NT2/D1 (cell line): ENCODE results near the gene WDR45B.

Source experiments
- DNase-seq: peaks from one replicate; pipeline ENCODE4 v3.0.0-alpha.2; 2011; ENCODE audit warnings: low read depth, low spot score
- H3K27me3 ChIP-seq: 2 replicates; pipeline ENCODE4 v1.6.0; 2011; ENCODE audit warnings: mild to moderate bottlenecking; ENCODE audit not compliant: insufficient read length, insufficient read depth
- H3K36me3 ChIP-seq: 2 replicates; pipeline ENCODE4 v1.6.1; 2011; ENCODE audit warnings: mild to moderate bottlenecking, low read length, mixed read lengths; ENCODE audit not compliant: insufficient read depth, insufficient read length
- H3K4me1 ChIP-seq: 2 replicates; pipeline ENCODE4 v1.5.1; 2011; ENCODE audit not compliant: insufficient read depth, insufficient read length
- H3K4me3 ChIP-seq: 2 replicates; pipeline ENCODE4 v1.5.1; 2011; ENCODE audit warnings: low read depth; ENCODE audit not compliant: insufficient read length
- H3K9ac ChIP-seq: 2 replicates; pipeline ENCODE4 v1.6.0; 2011; ENCODE audit warnings: low read depth; ENCODE audit not compliant: insufficient read length
- H3K9me3 ChIP-seq: 2 replicates; pipeline ENCODE4 v1.5.1; 2011; ENCODE audit warnings: mild to moderate bottlenecking, low read length; ENCODE audit not compliant: insufficient read depth
- SUZ12 ChIP-seq: IDR thresholded peaks from 2 replicates; pipeline ENCODE4 v1.6.1; 2011; ENCODE audit not compliant: insufficient read length, insufficient read depth; ENCODE audit errors: extremely low read depth
- YY1 ChIP-seq: IDR thresholded peaks from 2 replicates; pipeline ENCODE4 v1.6.1; 2011; ENCODE audit not compliant: insufficient read length, insufficient read depth
- ZNF274 ChIP-seq: IDR thresholded peaks from 2 replicates; pipeline ENCODE4 v1.6.1; 2011; ENCODE audit warnings: mild to moderate bottlenecking, low read depth, low read length

Gene WDR45B

DNA sequence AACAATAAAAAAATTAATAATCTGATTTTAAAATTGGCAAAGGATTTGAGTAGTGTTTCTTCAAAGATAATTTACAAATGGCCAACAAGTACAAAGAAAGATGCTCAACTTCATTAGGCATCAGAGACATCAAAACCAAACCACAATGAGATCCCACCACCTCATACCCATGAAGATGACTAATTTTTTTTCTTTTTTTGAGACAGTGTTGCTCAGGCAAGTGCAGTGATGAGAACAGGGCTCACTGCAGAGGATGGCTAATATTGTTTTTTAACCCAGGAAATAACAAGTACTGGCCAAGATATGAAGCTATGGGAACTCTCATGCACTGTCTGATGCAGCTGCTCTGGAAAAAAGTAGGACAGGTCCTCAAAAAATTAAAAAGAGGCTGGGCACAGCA is 14.9 kb downstream of the WDR45B start:
- Histone ChIP-seq H3K27me3 (no peaks in the 10 kb centered on the region), H3K4me1 (no peaks in the 10 kb centered on the region), H3K9ac (no peak overlapping the region), H3K4me3 (no peak overlapping the region), H3K9me3 (peaks cover 17% of the 10 kb centered on the region), H3K36me3 (peaks cover 88% of the 10 kb centered on the region)
- no peak for TF ChIP-seq YY1
- no peak for DNase-seq

DNA sequence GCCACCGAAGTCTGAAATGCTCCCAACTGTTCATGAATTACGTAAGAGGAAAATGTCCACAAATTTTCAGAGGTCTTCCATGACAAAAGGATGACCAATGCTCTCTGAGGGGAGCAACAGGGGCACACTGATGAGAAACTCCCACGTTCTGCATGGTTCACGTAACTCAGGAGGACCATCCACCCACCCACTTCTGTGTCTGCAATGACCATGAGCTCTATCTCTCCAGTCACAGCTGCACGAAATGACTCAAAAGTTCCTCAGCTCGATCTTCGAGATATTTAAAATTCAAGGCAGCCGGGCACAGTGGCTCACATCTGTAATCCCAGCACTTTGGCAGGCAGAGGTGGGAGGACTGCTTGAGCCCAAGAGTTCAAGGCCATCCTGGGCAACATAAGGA is 15.8 kb downstream of the WDR45B start:
- TF ChIP-seq YY1 (no peak), ZNF274 (no peak), SUZ12 (no peak)
- H3K4me3 ChIP-seq, result no peak overlapping the region

DNA sequence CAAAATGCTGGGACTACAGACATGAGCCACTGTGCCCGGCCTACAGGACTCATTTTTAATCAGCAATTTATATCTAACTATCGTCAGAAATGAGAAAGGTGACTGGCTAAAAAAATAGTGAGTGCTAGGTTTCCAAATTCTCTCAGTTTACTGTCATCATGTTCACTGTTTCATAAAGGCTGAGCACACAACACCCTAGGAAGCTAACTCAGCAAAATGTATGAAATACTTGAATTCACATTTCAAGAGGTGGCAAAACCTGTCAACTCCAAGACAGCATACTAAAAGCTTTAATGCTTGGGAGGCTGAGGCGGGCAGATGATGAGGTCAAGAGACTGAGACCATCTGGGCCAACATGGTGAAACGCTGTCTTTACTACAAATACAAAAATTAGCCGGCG is 16.7 kb downstream of the WDR45B start:
- DNase-seq, result no peak
- Histone ChIP-seq H3K27me3 (no peaks in the 10 kb centered on the region), H3K9me3 (peaks cover under 1% of the 10 kb centered on the region; the same call in 1 of the 2 replicates), H3K36me3 (peaks cover 91% of the 10 kb centered on the region), H3K4me3 (no peak overlapping the region), H3K9ac (no peak overlapping the region), H3K4me1 (no peaks in the 10 kb centered on the region)
- TF ChIP-seq SUZ12 (no peak), ZNF274 (no peak), YY1 (no peak)

More for the DNA sequence above, 15.8 kb downstream of the WDR45B start:
- H3K36me3 ChIP-seq, result peaks cover 91% of the 10 kb centered on the region
- no peaks in the 10 kb centered on the region for H3K4me1 ChIP-seq
- H3K27me3 ChIP-seq, result no peaks in the 10 kb centered on the region
- no peak for DNase-seq
- H3K9ac ChIP-seq, result no peak overlapping the region
- H3K9me3 ChIP-seq, result peaks cover 10% of the 10 kb centered on the region

DNA sequence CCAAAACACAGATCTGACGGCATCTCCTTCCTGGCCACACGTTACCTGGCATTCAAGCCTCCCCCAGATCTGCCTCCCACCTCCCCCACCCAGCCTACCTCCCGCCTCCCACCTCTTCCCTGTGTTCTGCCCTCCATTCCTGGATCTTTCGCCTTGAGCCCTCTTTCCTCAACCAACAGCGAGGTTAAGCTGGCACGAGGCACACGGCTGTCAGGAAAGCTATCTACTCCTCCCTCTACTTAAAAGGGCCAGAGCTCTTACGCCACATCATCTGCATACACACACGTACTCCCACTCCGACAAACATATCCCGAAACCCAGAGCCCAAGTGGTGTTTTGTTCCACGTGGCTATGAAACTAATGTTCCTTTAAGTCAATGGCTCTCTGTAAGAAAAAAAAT is 18.0 kb downstream of the WDR45B start:
- Histone ChIP-seq H3K9ac (no peak overlapping the region), H3K27me3 (no peaks in the 10 kb centered on the region), H3K4me1 (no peaks in the 10 kb centered on the region), H3K36me3 (peaks cover 89% of the 10 kb centered on the region), H3K9me3 (no peaks in the 10 kb centered on the region), H3K4me3 (no peak overlapping the region)
- no peak for DNase-seq
- TF ChIP-seq ZNF274, result no peak
- no peak for TF ChIP-seq YY1
- no peak for TF ChIP-seq SUZ12

DNA sequence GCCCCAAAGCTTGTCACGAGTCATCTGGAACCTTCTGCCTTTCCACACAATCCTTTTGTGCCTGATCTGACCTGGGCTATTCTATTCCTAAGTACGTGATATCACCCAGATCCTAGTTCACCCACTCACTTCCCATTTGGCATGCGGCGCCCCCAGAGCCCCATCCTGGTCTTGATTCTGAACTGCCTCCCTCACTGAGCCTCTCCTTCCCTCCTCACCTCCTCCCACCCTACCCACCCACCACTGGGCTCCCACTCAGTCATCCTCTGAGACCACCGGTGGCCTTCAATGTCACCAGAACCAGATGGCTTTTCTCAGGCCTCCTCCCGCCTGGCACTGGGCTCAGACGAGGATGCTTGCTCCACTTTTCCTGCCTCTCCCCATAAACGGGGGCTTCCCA is 18.5 kb downstream of the WDR45B start:
- Histone ChIP-seq H3K4me3 (no peak overlapping the region), H3K36me3 (peaks cover 89% of the 10 kb centered on the region), H3K9me3 (no peaks in the 10 kb centered on the region), H3K4me1 (no peaks in the 10 kb centered on the region), H3K9ac (no peak overlapping the region), H3K27me3 (no peaks in the 10 kb centered on the region)
- TF ChIP-seq YY1 (no peak), SUZ12 (no peak), ZNF274 (no peak)
- no peak for DNase-seq

DNA sequence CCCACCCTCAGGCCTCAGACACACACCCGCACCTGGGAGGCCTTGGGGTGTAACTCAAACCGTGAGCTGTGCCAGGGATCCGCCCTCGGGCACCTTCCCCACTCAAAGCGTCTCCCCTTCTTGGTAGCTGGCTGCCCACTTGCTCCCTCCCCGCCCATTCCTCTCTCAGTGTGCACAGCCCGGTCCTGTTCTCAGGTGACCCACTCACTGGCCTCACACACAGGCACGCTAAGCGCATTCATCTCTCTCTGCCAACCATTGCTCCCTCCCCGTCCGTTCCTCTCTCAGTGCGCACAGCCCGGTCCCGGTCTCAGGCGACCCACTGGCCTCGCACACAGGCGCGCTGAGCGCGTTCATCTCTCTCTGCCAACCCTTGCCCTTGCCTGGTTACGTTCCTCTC is 20.8 kb downstream of the WDR45B start:
- Histone ChIP-seq H3K36me3 (peaks cover 79% of the 10 kb centered on the region), H3K4me1 (no peaks in the 10 kb centered on the region), H3K9me3 (no peaks in the 10 kb centered on the region), H3K27me3 (no peaks in the 10 kb centered on the region), H3K4me3 (no peak overlapping the region), H3K9ac (no peak overlapping the region)
- DNase-seq, result no peak
- no peak for TF ChIP-seq YY1
- no peak for TF ChIP-seq SUZ12
- TF ChIP-seq ZNF274, result no peak

DNA sequence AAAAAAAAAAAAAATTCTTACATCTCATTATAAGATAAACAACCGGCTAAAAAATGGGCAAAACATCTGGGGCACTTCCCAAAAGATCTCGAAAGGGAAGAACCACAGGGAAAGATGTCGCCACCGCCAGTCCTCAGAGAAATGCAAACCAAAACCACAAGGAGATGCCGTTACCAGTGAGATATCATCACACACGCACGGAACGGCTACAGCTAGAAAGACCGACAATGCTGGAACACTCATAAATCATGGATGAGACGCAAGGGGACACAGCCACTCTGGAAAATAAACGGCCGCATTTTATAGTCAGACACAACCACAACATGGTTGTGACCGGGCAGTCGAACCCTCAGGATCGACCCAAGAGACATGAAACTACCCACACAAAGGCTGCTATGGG is 24.5 kb downstream of the WDR45B start:
- H3K4me3 ChIP-seq, result no peak overlapping the region
- H3K9ac ChIP-seq, result no peak overlapping the region
- peaks cover 79% of the 10 kb centered on the region for H3K36me3 ChIP-seq
- no peak for DNase-seq
- no peaks in the 10 kb centered on the region for H3K9me3 ChIP-seq
- TF ChIP-seq YY1 (no peak), ZNF274 (no peak), SUZ12 (no peak)
- no peaks in the 10 kb centered on the region for H3K4me1 ChIP-seq
- no peaks in the 10 kb centered on the region for H3K27me3 ChIP-seq

DNA sequence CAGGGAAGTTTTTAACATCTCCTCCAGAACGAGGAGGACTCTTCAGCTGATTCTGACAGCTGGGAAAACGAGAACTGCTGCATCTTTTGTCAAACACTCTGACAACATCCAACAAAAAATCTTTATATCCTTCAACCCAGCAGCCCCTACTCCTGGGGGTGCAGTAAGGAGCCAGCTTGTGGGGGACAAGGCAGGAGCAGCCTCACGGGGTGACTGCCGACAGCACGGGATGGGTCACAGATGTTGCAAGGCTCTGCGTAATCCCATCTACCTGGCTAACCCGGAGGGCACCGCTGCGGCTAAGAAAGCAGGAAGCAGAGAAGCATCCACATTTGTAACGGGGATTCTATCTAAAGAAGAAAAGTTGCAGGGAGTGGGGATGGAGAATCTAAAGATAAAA is 28.6 kb downstream of the WDR45B start:
- no peak for TF ChIP-seq YY1
- TF ChIP-seq ZNF274, result no peak
- no peak for TF ChIP-seq SUZ12
- no peak overlapping the region for H3K9ac ChIP-seq
- no peak overlapping the region for H3K4me3 ChIP-seq
- no peaks in the 10 kb centered on the region for H3K27me3 ChIP-seq
- no peak for DNase-seq
- H3K36me3 ChIP-seq, result peaks cover 83% of the 10 kb centered on the region
- peaks cover 2% of the 10 kb centered on the region for H3K4me1 ChIP-seq
- no peaks in the 10 kb centered on the region for H3K9me3 ChIP-seq
